Measurements from ENCODE around the gene BLTP2.
A peak's percentile ranks its signal among the peaks of the same experiment; 100 is the strongest.
"Not testable (repeated sequence)": the region's sequence is repeated elsewhere in the genome, so short reads cannot be mapped to it uniquely, and the experiment has no call there.

Gene BLTP2

DNA sequence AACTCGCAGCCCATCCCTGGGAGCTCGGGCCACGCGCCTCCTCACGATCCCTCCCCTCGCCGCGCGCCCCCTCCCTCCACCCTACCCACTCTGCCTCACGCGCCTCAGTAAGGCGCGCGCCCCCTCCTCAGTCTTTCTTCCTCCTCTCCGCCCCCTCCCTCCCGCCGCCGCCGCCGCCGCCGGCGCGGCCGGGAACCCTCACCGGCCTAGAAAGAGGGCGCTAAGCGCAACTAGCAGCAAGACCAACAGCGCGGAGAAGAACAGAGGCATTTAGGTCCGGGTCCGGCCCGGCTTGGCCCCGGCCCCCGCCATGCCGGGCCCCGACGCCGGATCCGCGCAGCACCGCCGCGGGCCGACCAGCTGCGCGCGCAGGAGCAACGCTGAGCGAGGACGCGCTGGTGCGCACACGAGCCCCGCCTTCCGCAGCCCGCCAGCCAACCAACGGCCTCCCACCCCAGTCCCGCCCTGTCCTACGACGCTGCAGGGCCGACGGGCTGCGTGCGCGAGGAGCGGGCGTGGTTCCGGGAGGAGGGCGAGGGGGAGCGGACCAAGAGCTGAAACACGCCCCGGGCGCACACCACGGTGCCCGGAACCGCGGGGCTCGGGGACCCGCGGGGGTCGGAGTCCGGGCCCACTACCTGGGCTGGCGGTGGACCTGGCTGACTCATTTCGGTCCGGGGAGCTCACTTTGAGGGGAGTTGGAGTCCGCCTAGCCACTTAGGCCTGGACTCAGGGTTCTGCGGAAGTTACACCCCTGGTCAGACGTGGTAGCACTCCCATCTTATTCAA is at the start of gene BLTP2:
Gene BLTP2, minus strand, starts transcription at position 372 of the 789 bp plus-strand sequence. Its CDS starts 102 bp downstream, at position 270.
- peak; percentile 94 for DNase-seq

DNA sequence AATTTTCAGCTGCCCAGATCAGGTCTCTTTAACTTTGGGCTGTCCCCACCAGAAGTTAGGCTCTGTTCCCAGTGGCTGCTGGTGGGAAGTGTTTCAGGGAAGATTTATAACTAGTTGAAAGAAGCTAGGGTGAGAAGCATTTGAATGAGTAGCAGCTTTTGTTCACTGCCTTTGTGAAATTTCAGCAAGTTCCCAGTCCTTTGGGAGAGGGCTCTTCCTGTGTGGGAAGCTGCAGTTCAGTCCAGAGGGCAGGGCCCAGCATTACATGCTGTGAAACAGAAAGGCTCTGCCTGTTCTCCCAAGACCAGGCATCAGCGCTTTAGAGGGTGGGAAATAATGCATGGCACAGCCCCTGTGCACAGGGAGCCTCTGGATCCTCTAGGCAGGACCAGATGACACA is 48.9 kb upstream of the BLTP2 start:
- no peak for DNase-seq

DNA sequence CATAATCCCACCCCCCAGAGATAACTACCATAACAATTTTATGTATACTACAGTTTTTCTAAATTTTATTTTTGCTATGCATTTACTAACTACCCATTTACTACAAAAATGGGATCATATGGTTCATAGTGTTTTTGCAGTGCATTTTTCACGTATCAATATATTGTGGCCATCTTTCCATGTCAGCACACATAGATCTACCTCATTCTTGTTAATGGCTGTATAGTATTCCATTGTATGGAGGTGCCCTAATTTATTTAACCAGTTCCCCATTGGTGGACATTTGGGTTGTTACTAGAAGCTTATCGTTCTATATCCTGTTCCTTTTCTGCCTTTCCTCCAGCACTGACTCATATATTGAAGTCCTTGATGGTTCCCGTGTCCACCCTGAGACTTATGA is 44.1 kb upstream of the BLTP2 start:
- DNase-seq = no peak

DNA sequence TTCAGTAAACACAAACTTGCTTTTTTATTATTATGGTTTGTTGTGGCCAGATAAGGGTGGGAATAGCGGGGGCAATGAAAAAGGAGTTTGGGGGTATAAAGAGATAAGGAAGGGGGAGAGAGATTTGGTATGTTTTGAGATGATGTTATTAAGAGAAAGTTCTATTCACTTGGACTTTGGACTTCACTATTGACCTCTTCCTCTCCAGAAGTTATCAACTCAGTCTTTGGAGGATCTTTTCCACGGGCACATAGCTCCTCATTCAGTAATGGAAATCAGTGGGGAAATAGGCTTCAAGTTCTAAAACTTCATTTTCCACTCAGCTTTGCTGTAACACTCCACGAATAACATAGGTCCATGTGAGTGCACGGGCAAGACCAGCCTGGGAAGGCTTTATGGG is 43.5 kb upstream of the BLTP2 start:
- no peak for DNase-seq

DNA sequence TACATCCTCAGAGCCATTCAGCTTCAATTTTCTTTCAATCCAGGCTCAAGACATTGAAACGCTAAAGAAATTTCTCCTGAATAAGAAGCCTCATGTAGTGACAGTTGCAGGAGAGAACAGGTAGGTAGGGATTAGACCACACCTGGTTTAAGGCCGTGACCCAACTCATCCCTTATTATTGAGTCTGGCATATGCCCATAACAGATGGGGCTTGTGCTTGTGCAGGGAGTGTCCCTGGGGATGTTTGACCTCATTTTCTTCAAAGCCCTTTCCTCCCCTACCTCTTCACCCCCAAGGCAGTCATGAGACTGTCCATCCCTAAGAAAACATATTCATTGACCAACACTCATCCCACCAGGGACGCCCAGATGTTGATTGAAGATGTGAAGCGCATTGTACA is 41.3 kb upstream of the BLTP2 start:
- peak; percentile 37 for DNase-seq

DNA sequence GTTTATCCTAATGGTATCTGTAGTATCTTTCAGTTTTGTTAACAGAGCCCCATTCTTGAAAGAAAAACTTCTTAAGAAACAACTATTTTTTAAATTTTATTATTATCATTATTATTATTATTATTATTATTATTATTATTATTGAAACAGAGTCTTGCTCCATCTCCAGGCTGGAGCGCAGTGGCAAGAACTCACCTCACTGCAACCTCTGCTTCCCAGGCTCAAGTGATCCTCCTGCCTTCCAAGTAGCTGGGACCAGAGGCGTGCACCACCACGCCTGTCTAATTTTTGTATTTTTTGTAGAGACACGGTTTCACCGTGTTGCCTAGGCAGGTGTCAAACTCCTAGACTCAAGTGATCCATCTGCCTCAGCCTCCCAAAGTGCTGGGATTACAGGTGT is 40.4 kb upstream of the BLTP2 start:
- no peak for DNase-seq

DNA sequence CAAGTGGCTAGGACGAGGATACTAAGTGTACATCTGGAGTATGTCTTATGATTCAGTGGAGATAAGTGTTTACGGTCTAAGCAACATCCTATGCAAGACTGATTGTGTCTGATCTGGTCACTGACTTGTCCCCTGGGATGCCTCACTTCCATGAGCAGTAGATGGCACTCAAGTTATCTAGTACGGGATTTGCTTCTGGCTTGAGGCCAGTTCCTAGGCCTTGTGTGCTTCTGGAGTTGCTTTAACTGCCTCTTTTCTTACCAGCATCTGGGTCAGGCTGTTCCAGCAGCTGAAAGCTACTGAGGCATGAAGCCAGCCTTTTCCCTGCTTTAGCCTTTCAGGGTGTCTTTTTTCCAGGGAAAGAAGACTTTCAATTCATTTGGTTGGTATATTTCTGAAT is 40.0 kb upstream of the BLTP2 start:
- DNase-seq = peak; percentile 72

DNA sequence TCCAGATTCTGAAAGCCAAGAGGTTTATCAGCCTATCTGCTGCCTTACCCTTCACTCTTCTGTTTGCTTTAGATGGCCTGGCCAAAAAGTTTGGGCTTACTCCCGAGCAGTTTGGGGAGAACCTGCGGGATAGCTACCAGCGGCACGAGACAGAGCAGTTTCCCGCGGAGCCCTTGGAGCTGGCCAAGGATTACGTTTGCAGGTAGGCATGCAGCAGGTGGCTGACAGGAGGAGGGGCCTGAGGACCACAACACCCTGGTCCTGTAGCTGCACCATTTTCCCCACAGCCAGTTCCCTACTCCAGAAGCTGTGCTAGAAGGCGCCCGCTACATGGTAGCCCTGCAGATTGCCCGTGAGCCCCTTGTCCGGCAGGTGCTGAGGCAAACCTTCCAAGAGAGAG is 37.7 kb upstream of the BLTP2 start:
- no peak for DNase-seq

DNA sequence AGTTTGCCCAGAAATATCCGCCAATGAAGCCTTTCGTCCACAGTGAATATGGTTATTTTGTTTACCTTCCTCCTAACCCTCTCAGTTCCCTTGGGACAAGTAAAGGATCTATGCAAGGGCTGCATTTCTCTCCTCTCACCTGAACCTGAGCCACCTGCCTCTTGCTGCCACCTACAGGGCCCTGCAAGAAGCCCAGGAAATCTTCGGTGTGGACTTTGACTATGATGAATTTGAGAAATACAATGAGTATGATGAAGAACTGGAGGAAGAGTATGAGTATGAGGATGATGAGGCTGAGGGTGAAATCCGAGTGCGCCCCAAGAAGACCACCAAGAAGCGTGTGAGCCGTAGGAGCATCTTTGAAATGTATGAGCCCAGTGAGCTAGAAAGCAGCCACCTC is 31.0 kb upstream of the BLTP2 start:
- peak; percentile 12 for DNase-seq

DNA sequence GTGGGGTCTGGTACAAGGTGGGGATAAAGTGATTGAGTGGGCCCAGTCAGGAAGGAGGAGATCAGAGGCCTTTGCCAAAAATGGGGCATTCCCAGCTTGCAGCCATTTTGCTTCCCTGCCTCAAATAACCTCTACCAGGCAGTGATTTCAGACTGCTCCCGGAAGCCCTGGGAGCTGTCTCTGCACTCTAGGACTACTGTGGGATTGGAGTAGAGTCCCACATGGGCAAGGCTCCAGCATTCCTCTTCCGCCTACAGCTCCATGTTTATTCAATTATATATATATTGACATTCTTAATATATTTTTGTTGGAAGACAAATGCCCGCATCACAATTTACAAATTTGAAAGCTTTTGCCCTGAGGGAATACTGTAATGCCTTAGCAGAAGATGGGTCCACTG is 30.5 kb upstream of the BLTP2 start:
- no peak for DNase-seq

DNA sequence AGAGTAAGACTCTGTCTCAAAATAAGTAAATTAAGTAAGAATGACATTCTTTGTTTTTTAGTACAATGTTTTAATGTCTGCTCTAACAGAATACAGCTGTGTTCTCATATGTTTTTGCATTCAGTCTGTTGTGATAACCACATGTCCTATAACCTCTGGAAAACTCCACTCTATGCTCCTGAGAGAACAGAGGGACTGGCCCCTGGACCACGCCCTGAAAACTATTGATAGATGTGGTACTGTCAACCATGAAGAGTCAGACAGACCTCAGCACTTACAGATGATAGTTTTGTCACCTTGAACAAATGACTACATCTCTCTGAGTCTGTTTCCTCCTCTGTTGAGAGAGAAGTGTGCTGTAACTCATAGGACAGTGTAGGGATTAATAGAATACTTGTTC is 25.0 kb upstream of the BLTP2 start:
- DNase-seq = no peak

DNA sequence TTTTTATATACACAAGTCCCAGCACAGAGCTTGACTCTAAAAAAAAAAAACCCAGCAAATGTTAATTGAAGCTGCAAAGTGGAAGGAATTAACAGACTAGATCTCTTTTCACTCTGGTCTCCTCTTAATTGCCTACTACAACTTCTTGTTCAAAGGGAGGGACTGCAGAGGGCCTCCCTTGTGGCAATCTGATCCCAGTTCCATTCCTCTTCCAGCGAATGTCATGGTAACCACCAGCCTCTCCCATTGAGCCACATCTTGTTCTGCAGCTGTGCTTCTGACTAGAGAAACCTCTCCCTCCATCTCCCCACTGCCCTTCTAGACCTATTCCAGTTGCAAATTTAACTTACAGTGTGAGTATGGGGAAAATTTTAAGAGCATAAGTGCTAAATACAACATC is 22.9 kb upstream of the BLTP2 start:
- no peak for DNase-seq

DNA sequence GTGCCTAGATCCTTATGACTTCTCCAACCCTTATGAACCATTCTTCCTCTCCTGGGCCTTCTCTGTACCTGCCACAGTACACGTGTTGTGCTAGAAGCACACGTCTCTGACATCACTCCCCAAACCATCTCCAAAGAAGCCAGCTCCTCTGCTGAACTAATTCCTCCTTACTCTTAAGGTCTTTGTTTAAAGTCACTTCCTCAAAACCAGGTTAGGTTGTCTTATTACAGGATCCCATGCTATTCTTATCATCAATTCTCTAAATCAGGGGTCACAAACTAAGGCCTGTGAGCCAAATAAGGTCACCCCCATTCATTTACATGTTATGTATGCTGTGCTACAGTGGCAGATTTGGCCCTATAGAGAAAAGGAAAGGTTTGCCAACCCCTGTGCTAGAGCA is 21.0 kb upstream of the BLTP2 start:
- no peak for DNase-seq

DNA sequence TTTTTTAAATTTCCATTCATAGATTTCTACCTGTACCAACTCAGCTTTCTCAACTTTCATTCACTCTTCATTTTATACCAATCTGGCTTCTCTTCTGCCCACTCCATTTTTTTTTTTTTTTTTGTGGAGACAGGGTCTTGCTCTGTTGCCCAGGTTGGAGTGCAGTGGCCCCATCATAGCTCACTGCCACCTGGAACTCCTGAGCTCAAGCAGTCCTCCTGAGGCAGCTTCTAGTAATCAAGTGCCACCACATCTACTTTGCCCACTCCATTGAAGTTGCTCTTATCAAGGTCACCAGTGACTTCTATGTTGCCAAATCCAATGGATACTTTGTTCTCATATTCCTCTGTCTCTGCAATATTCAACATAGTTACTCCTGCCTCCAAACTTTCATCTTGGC is 18.8 kb upstream of the BLTP2 start:
- no peak for DNase-seq

DNA sequence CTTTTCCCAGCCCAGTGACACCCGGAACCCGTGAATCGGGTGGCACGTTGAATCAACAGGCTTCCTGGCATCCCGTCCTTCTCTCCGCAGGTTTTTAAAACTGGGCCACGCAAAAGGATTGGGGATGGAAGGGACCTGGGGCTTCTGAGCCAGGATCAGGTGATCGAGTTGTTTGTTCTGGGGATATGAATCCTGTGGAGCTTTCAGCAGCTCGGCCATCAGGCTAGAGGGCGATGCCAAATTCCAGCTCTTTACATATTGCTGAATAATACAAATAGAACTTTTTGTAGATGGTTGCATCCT is 17.5 kb upstream of the BLTP2 start:
- no peak for DNase-seq

DNA sequence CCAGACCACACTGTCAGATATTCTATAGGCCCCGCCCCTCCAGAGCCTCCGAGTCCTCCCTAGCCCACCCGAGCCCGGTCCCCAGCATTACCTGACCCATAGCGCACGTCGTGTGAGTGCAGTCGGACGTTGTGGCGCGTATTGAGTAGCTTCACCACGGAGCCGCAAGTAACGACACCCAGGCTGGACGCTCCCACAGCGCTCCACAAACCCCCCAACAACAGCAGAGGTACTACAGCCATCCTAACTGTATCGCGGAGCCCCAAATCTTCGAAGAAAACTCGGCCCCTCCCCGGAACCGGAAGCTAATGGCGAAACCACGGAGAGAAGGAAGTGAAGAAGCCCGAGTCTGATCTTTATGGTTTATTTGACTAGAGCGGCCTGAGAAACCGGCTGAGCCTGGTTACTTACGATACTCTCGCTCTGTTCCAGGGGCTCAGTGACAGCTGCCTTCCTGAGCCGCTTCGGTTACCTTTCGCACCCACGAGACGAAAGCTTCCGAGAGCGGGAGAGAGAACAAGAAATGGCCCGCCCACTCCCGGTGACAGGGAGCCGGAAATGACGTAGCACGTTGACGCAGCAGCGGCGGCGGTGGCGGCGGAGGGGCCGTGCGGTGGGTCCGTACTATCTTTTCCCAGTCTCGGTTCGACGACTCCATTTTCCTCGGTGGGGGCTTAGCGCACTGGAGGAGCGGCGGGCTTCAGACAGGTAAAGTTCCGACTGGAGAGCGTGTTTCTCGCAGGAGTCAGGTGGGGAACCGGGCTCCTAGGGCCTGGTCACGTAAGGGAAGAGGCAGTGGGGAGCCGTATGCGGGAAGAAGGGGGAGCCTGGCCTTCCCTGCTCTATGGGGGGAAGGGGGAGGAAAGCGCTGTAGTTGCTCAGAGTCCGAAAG is 16.9 kb upstream of the BLTP2 start, which contains the start of the genes SDF2 and SUPT6H:
Gene SDF2, minus strand, starts transcription at position 272 of the 892 bp plus-strand sequence. Its CDS starts 30 bp downstream, at position 242.
Gene SUPT6H, plus strand, starts transcription at position 571 of the 892 bp plus-strand sequence. CDS start 11,197 bp downstream, outside the sequence.
- peak; percentile 91 for DNase-seq

DNA sequence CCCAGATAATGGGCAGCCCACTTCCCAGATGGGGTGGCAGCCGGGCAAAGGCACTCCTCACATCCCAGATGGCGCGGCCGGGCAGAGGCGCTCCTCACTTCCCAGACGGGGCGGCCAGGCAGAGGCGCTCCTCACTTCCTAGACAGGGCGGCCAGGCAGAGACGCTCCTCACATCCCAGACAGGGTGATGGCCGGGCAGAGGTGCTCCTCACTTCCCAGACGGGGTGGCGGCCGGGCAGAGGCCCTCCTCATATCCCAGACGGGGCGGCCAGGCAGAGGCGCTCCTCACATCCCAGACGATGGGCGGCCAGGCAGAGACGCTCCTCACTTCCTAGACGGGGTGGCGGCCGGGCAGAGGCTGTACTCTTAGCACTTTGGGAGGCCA is 14.5 kb upstream of the BLTP2 start:
- not testable (repeated sequence) for DNase-seq

DNA sequence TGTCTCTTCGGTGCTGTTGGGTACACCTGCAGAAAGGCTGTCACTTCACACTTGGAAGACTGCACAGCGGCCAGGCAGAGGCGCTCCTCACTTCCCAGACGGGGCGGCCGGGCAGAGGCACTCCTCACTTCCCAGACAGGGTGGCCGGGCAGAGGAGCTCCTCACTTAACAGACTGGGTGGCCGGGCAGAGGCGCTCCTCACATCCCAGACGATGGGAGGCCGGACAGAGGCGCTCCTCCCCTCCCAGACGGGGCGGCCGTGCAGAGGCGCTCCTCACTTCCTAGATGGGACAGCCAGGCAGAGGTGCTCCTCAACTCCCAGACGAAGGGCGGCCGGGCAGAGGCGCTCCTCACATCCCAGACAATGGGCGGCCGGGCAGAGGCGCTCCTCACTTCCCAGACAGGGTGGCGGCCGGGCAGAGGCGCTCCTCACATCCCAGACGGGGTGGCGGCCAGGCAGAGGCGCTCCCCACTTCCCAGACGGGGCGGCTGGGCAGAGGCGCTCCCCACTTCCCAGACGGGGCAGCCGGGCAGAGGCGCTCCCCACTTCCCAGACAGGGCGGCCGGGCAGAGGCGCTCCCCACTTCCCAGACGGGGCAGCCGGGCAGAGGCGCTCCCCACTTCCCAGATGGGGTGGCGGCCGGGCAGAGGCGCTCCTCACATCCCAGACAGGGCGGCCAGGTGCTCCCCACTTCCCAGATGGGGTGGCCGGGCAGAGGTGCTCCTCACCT is 14.0 kb upstream of the BLTP2 start:
- DNase-seq = not testable (repeated sequence)

DNA sequence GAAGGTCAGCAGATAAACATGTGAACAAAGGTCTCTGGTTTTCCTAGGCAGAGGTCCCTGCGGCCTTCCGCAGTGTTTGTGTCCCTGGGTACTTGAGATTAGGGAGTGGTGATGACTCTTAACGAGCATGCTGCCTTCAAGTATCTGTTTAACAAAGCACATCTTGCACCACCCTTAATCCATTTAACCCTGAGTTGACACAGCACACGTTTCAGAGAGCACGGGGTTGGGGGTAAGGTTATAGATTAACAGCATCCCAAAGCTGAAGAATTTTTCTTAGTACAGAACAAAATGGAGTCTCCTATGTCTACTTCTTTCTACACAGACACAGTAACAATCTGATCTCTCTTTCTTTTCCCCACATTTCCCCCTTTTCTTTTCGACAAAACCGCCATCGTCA is 13.4 kb upstream of the BLTP2 start:
- DNase-seq = not testable (repeated sequence)

DNA sequence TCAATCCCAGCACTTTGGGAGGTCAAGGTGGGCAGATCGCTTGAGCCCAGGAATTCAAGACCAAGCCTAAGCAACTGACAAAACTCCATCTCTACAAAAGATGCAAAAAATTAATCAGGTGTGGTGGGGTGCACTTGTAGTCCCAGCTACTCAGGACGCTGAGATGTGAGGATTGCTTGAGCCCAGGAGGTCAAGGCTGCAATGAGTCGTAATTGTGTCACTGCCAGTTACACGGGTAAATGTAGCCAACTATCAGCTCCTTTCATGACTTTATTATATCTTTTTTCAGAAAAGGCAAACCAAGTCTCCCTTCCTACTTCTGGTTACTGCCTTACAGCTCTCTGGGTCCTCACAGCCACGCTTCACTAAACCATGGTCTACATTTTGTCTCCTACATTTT is 12.8 kb upstream of the BLTP2 start:
- no peak for DNase-seq

DNA sequence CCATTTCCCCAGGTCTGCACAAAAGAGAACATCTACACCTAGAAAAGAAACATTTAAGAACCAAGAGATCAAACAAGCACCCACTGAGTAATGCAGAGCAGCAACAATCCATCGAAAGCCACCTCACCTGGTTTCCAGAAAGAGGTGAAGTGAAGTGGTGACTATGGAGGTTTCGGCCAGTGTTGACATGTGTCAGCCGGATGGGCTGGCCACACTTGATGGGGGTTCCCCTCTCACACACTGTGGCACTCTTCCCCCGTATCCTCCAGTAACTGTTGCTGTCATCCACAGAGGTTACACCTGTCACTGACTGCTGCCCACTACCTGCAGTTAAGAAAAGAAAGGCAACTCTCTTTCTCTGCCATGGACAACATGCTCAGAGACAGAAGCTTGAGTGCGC is 10.2 kb upstream of the BLTP2 start:
- DNase-seq = no peak

DNA sequence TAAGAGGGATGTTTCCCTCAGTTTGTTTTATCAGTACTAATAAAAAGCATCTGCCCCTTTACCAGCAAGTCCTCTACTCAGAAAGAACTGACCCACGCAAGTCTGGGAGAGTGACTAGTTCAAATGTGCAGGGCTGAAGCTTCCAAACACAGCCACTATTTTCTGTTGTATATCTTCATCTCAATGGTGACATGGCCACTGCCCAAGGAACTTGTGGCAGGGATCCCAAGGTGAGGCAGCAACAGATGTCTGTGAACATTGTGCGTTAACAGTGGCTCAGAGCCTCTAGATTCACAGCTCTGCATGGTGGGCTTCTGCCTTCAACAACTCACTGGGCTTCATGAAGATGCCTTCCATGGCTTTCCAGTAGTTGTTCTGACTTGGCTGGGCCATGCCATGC is 3.7 kb upstream of the BLTP2 start:
- no peak for DNase-seq

DNA sequence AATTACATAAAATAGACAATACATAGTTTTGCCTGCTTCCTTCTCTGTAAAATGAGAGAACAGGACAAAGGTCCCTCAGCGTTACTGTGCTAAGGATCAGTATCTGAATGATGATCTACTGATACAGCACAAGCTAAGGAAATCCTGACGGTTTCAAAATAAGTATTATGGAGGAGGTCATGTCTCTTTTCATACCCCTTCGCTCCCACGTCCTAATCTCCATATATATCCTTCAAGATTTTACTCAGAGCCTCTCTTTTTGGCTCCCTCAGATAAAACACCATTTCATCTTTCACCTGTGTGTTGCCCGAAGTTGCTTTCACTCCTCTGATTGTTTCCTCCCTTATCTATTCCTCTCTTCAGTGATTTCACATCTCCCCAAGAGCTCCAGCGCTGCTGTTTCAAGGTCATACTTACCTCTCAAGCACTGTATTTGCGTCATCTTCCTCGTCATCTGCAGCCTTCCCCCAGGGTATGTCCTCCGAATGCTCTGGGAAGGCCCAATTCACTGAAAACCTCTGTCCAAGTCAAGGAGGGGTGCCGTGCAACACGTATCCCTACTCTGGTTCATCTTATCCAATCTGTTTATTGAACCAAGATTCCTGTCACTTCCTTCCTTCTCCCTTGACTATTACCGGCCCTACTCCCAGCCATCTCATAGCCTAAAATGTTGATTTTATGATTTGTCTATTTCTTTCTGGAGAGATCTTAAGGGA is 1.2 kb upstream of the BLTP2 start:
- DNase-seq = no peak

Measured in NCI-H2171 (cell line).